ENCODE data around the gene PPP6R1. TPM values are rescaled to one million over a fixed set of nuclear protein-coding genes. Genes with fewer than 3 reads are reported as not detected.
A peak's percentile ranks its signal among the peaks of the same experiment; 100 is the strongest.

PPP6R1 gene
- total and polyA plus RNA-seq, 2 of the 13 experiments (the other 11 are each of a cell fraction or from before 2014, with no cell fraction given): 25.8 to 54.0 TPM

DNA sequence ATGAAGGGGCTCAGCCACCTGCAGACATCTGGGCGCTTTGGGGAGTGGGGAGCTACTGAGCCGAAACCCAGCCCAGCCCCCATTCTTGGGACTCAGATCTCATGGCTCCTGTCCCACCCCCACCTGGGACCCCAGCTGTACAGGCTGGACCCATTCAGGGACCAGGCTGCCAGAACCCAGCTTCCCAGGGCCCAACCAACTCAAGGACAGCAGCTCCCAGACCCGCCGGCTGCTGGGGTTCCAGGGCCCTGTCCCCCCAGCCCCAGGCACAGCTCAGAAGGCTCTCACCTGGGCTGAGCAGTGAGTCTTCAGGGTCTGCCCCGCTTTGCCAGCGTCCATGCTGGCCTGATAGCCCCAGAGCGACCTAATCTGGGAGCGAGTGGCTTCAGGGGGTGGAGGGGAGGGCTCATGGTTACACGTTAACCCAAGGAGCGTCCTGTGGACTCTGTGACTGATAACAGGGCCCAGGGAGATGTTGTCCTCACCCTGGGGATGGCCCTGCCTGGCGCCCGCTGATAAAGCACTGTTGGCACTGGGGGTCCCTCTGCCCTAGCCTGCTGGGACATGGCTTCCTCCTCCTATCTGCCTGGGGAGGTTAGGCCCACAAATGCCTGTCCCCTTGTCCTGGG, 30.3 kb downstream of the PPP6R1 start, which contains the start of gene TMEM86B (continued):
- TF ChIP-seq SIN3B (IDR thresholded peaks at IDR 0.05; ENCODE audit: low read length) (no peak), AHR (CRISPR knock-in tag; IDR thresholded peaks at IDR 0.05) (no peak), ESRRA (CRISPR knock-in tag; IDR thresholded peaks at IDR 0.05; ENCODE audit: low read depth) (peak; percentile 43; the same call in 1 of the 2 replicates), E2F2 (CRISPR knock-in tag; IDR thresholded peaks at IDR 0.05; ENCODE audit: borderline replicate concordance) (no peak), FOXC1 (CRISPR knock-in tag; IDR thresholded peaks at IDR 0.05; ENCODE audit: borderline replicate concordance) (peak; percentile 79; the same call in 1 of the 2 replicates), AGO2 (optimal IDR thresholded peaks at IDR 0.05; ENCODE audit: low read depth, low read length) (peak; percentile 86), ZBTB33 (CRISPR knock-in tag; IDR thresholded peaks at IDR 0.05) (no peak), ZBTB8A (CRISPR knock-in tag; IDR thresholded peaks at IDR 0.05; ENCODE audit: borderline replicate concordance, low read depth) (no peak), MTF1 (CRISPR knock-in tag; IDR thresholded peaks at IDR 0.05) (no peak), MXD3 (CRISPR knock-in tag; IDR thresholded peaks at IDR 0.05) (no peak), REPIN1 (CRISPR knock-in tag; IDR thresholded peaks at IDR 0.05; ENCODE audit: borderline replicate concordance, low read depth) (peak; percentile 78; the same call in 1 of the 2 replicates), JUND (CRISPR knock-in tag; IDR thresholded peaks at IDR 0.05) (no peak), GMEB2 (CRISPR knock-in tag; IDR thresholded peaks at IDR 0.05; ENCODE audit: low read depth) (no peak), KLF6 (CRISPR knock-in tag; IDR thresholded peaks at IDR 0.05) (no peak), MBD4 (IDR thresholded peaks at IDR 0.05; ENCODE audit: borderline replicate concordance, low read length) (no peak), ZNF549 (CRISPR knock-in tag; IDR thresholded peaks at IDR 0.05) (no peak), DMAP1 (CRISPR knock-in tag; IDR thresholded peaks at IDR 0.05) (no peak), CBFB (CRISPR knock-in tag; IDR thresholded peaks at IDR 0.05) (no peak), ZNF552 (CRISPR knock-in tag; IDR thresholded peaks at IDR 0.05; ENCODE audit: borderline replicate concordance) (no peak), MTA3 (CRISPR knock-in tag; IDR thresholded peaks at IDR 0.05) (no peak), REXO4 (CRISPR knock-in tag; IDR thresholded peaks at IDR 0.05; ENCODE audit: borderline replicate concordance) (no peak), NFRKB (IDR thresholded peaks at IDR 0.05) (no peak), ZNF703 (CRISPR knock-in tag; IDR thresholded peaks at IDR 0.05; ENCODE audit: borderline replicate concordance) (no peak), ZNF33A (CRISPR knock-in tag; IDR thresholded peaks at IDR 0.05; ENCODE audit: borderline replicate concordance) (no peak), ZNF766 (CRISPR knock-in tag; IDR thresholded peaks at IDR 0.05; ENCODE audit: borderline replicate concordance) (no peak)
- TF ChIP-seq, protein P1, sequence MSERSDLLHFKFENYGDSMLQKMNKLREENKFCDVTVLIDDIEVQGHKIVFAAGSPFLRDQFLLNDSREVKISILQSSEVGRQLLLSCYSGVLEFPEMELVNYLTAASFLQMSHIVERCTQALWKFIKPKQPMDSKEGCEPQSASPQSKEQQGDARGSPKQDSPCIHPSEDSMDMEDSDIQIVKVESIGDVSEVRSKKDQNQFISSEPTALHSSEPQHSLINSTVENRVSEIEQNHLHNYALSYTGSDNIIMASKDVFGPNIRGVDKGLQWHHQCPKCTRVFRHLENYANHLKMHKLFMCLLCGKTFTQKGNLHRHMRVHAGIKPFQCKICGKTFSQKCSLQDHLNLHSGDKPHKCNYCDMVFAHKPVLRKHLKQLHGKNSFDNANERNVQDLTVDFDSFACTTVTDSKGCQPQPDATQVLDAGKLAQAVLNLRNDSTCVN (CRISPR knock-in tag; IDR thresholded peaks at IDR 0.05; ENCODE audit: borderline replicate concordance): no peak
